H1 (cell line): Measurements from ENCODE around the gene ALG2. TPM values are rescaled to one million over a fixed set of nuclear protein-coding genes. Genes with fewer than 3 reads are reported as not detected.

Experiments
- EP300 ChIP-seq, 2 experiments: IDR thresholded peaks; 1 replicate in 1 of 2; 2 replicates in 1 of 2; pipeline ENCODE4 v1.6.1; 2011 to 2012; ENCODE audit warnings: low read depth in 2 of 2, low read length in 2 of 2, mild to moderate bottlenecking in 2 of 2, borderline replicate concordance in 1 of 2, inconsistent platforms in 1 of 2, moderate library complexity in 1 of 2
- HDAC6 ChIP-seq: IDR thresholded peaks from one replicate; pipeline ENCODE4 v1.7.1; 2012; ENCODE audit warnings: low read depth, mild to moderate bottlenecking, inconsistent platforms, low read length, moderate library complexity
- SUZ12 ChIP-seq: fragments of 200-600 bp; sonication (generic); IDR thresholded peaks from 2 replicates; pipeline ENCODE4 v1.6.1; 2012; ENCODE audit warnings: mild to moderate bottlenecking, inconsistent platforms, low read length, moderate library complexity, mixed read lengths
- TAF1 ChIP-seq: IDR thresholded peaks from 2 replicates; pipeline ENCODE4 v1.6.1; 2011; ENCODE audit warnings: mild to moderate bottlenecking, low read depth, low read length
- TCF12 ChIP-seq: IDR thresholded peaks from 2 replicates; pipeline ENCODE4 v1.6.1; 2011; ENCODE audit warnings: low read depth, mild to moderate bottlenecking, low read length
- polyA plus RNA-seq, 7 experiments: library from polyadenylated mRNA; depleted of rRNA in 3 of 7; stranded (reverse) in 5 of 7; unstranded in 2 of 7; fragments of >200 nt in 5 of 7; fragments of 200-250 nt in 2 of 7; gene quantifications; 1 replicate in 5 of 7; 2 replicates in 1 of 7; 4 replicates in 1 of 7; pipeline versions ENCODE4 v1.2.1 to v1.2.3, GENCODE V29; 2011 to 2013; ENCODE audit warnings: missing spikeins in 2 of 7, mixed read lengths in 2 of 7
- total RNA-seq: library from RNA; stranded (reverse); fragmentation: NEBNext Ultra II Directional; extraction: Animal tissue kit (Norgen Biotek cat#: 25700); gene quantifications from 2 replicates; pipeline ENCODE4 v1.2.1, GENCODE V29; 2021

ALG2 gene
- total and polyA plus RNA-seq, 2 of the 8 experiments (the other 6 are each of a cell fraction or from before 2014, with no cell fraction given) = 27.1 to 30.7 TPM

DNA sequence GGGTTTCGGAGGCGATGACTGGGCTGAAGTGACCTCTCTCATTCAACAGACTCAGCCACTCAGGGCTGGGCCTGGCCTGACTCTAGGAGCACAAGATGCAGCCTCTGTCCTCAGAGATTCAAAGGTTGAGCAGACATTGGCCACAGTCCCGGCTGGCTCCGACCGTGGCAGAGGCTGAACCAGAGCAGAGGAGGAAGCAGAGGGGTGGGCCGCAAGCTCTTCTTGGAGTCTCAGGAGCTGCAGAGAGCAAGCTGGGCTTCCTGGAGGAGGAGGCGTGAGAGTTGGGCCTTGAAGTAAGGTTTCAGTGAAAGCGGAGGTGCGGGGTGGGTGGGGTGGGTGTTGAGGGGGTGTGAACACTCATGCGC lies 37.6 kb downstream of the ALG2 start (continued):
- no peak for TF ChIP-seq EP300 (IDR thresholded peaks at IDR 0.05; ENCODE audit: borderline replicate concordance in 1 of 2, low read depth in 2 of 2, low read length in 2 of 2)
- TF ChIP-seq TAF1 = no peak
- TF ChIP-seq TCF12 = no peak
- no peak for TF ChIP-seq SUZ12
- TF ChIP-seq HDAC6 = no peak
- TF ChIP-seq, all 59 proteins: peak for 0
